Progenitor cell of endocrine pancreas (in vitro differentiated cells): ENCODE measurements around the gene CHMP4A. TPM values are rescaled to one million over a fixed set of nuclear protein-coding genes. Genes with fewer than 3 reads are reported as not detected.

Experiments
- DNase-seq: peaks from one replicate; pipeline ENCODE4 v3.0.0; 2021; ENCODE audit warnings: low spot score; ENCODE audit not compliant: unreplicated experiment
- H3K27ac Mint-ChIP-seq: 2 replicates; pipeline ENCODE4 v1.8.0; 2021; ENCODE audit warnings: mild to moderate bottlenecking, moderate library complexity, mixed read lengths
- H3K27me3 Mint-ChIP-seq: 2 replicates; pipeline ENCODE4 v1.8.0; 2021; ENCODE audit warnings: mixed read lengths
- H3K36me3 Mint-ChIP-seq: 2 replicates; pipeline ENCODE4 v1.8.0; 2022; ENCODE audit warnings: mixed read lengths; ENCODE audit not compliant: insufficient read depth
- H3K4me1 Mint-ChIP-seq: 2 replicates; pipeline ENCODE4 v1.8.0; 2021; ENCODE audit warnings: low read depth, mixed read lengths
- H3K4me3 Mint-ChIP-seq: 2 replicates; pipeline ENCODE4 v1.8.0; 2021; ENCODE audit warnings: low read depth, mild to moderate bottlenecking, moderate library complexity, mixed read lengths
- H3K9me3 Mint-ChIP-seq: 2 replicates; pipeline ENCODE4 v1.8.0; 2021; ENCODE audit warnings: low read depth, mixed read lengths
- CTCF ChIP-seq: fragments of 200-600 bp; sonication (generic); IDR thresholded peaks from one replicate; pipeline ENCODE4 v1.5.0; 2021; ENCODE audit warnings: antibody characterized with exemption, mild to moderate bottlenecking; ENCODE audit not compliant: unreplicated experiment
- total RNA-seq: library from RNA; stranded (reverse); gene quantifications from 2 replicates; pipeline ENCODE4 v1.2.1, GENCODE V29; 2021

CHMP4A gene
- total RNA-seq, 1 donor from 2014 or later: 54.3 TPM

- peaks cover 4% of the 10 kb centered on the region for H3K36me3 Mint-ChIP-seq
- DNase-seq: no peak
- no peaks in the 10 kb centered on the region for H3K9me3 Mint-ChIP-seq
- peak overlapping the region; percentile 97 for H3K4me3 Mint-ChIP-seq
- TF ChIP-seq CTCF: no peak
- H3K4me1 Mint-ChIP-seq: peaks cover 11% of the 10 kb centered on the region
- peak overlapping the region; percentile 99 for H3K27ac Mint-ChIP-seq
- H3K27me3 Mint-ChIP-seq: no peaks in the 10 kb centered on the region
Observed at GRCh38 chr14:24243336-24243836, 30.1 kb upstream of the CHMP4A start.

GRCh38 chr14:24241829-24242443 lies 28.6 kb upstream of the CHMP4A start:
- Mint-ChIP-seq H3K9me3 (no peaks in the 10 kb centered on the region), H3K27me3 (no peaks in the 10 kb centered on the region), H3K36me3 (peaks cover 18% of the 10 kb centered on the region), H3K4me1 (peaks cover 11% of the 10 kb centered on the region), H3K27ac (peak overlapping the region; percentile 99), H3K4me3 (peak overlapping the region; percentile 97)
- peak; percentile 64 for TF ChIP-seq CTCF
- DNase-seq: peak; percentile 76

- TF ChIP-seq CTCF: no peak
- Mint-ChIP-seq H3K4me1 (peaks cover 11% of the 10 kb centered on the region), H3K27me3 (no peaks in the 10 kb centered on the region), H3K36me3 (peaks cover 24% of the 10 kb centered on the region), H3K9me3 (no peaks in the 10 kb centered on the region), H3K27ac (no peak overlapping the region), H3K4me3 (peak overlapping the region; percentile 97)
- no peak for DNase-seq
Observed at GRCh38 chr14:24240110-24240918, 27.0 kb upstream of the CHMP4A start.

- Mint-ChIP-seq H3K36me3 (peaks cover 24% of the 10 kb centered on the region), H3K27ac (peak overlapping the region; percentile 65), H3K4me1 (peaks cover 11% of the 10 kb centered on the region), H3K4me3 (no peak overlapping the region), H3K9me3 (no peaks in the 10 kb centered on the region), H3K27me3 (no peaks in the 10 kb centered on the region)
- no peak for DNase-seq
- no peak for TF ChIP-seq CTCF
Observed at GRCh38 chr14:24238527-24239037, 25.3 kb upstream of the CHMP4A start.

GRCh38 chr14:24238123-24238522 lies 24.8 kb upstream of the CHMP4A start:
- H3K4me3 Mint-ChIP-seq: no peak overlapping the region
- H3K36me3 Mint-ChIP-seq: peaks cover 24% of the 10 kb centered on the region
- H3K27ac Mint-ChIP-seq: peak overlapping the region; percentile 65
- no peak for TF ChIP-seq CTCF
- H3K9me3 Mint-ChIP-seq: no peaks in the 10 kb centered on the region
- peaks cover 14% of the 10 kb centered on the region for H3K4me1 Mint-ChIP-seq
- no peaks in the 10 kb centered on the region for H3K27me3 Mint-ChIP-seq
- no peak for DNase-seq
